H9 (cell line): ENCODE data around the gene DCST2. TPM values are rescaled to one million over a fixed set of nuclear protein-coding genes. Genes with fewer than 3 reads are reported as not detected.

ENCODE experiments used
- DNase-seq: peaks from one replicate; pipeline ENCODE4 v3.0.0-alpha.2; 2017
- H2AFZ ChIP-seq: one replicate; pipeline ENCODE4 v1.6.1; 2013; ENCODE audit warnings: mild to moderate bottlenecking, low read length, control low read depth, moderate library complexity
- H2AK5ac ChIP-seq: 2 replicates; pipeline ENCODE4 v1.6.1; 2013; ENCODE audit warnings: low read length, control low read depth, mixed read lengths; ENCODE audit not compliant: insufficient read length
- H2BK120ac ChIP-seq: one replicate; pipeline ENCODE4 v1.6.1; 2013; ENCODE audit warnings: low read depth, mild to moderate bottlenecking, low read length, control low read depth, inconsistent platforms; ENCODE audit not compliant: poor library complexity, severe bottlenecking
- H2BK12ac ChIP-seq: 2 replicates; pipeline ENCODE4 v1.6.1; 2013; ENCODE audit warnings: low read length, control low read depth, mixed read lengths, low read depth; ENCODE audit not compliant: insufficient read length
- H2BK15ac ChIP-seq: 2 replicates; pipeline ENCODE4 v1.6.1; 2013; ENCODE audit warnings: low read depth, low read length, control low read depth
- H2BK20ac ChIP-seq: one replicate; pipeline ENCODE4 v1.6.1; 2013; ENCODE audit warnings: low read depth, mild to moderate bottlenecking, low read length, control low read depth, inconsistent platforms; ENCODE audit not compliant: poor library complexity, severe bottlenecking
- H2BK5ac ChIP-seq: 2 replicates; pipeline ENCODE4 v1.6.1; 2013; ENCODE audit warnings: low read length, control low read depth, mixed read lengths; ENCODE audit not compliant: insufficient read length
- H3K14ac ChIP-seq: 2 replicates; pipeline ENCODE4 v1.6.1; 2013; ENCODE audit warnings: low read length, control low read depth; ENCODE audit not compliant: insufficient read depth
- H3K18ac ChIP-seq: 2 replicates; pipeline ENCODE4 v1.6.1; 2013; ENCODE audit warnings: low read depth, mild to moderate bottlenecking, mixed read lengths, low read length, control low read depth; ENCODE audit not compliant: insufficient read length
- H3K23ac ChIP-seq: 2 replicates; pipeline ENCODE4 v1.6.1; 2013; ENCODE audit warnings: low read length, control low read depth, mixed read lengths, low read depth; ENCODE audit not compliant: insufficient read length
- H3K23me2 ChIP-seq: 2 replicates; pipeline ENCODE4 v1.6.1; 2013; ENCODE audit warnings: low read depth, mild to moderate bottlenecking, mixed read lengths, low read length, control low read depth; ENCODE audit not compliant: insufficient read length, poor library complexity, severe bottlenecking
- H3K27ac ChIP-seq: 2 replicates; pipeline ENCODE4 v1.5.1; 2013; ENCODE audit warnings: low read length, control low read depth, mixed read lengths, low read depth; ENCODE audit not compliant: insufficient read length
- H3K27me3 ChIP-seq: 2 replicates; pipeline ENCODE4 v1.6.1; 2013; ENCODE audit warnings: low read length, control low read depth, inconsistent platforms; ENCODE audit not compliant: insufficient read depth
- H3K4ac ChIP-seq: 2 replicates; pipeline ENCODE4 v1.6.1; 2013; ENCODE audit warnings: low read depth, mild to moderate bottlenecking, control low read depth, inconsistent platforms, low read length, moderate library complexity
- H3K4me1 ChIP-seq: 2 replicates; pipeline ENCODE4 v1.6.1; 2013; ENCODE audit warnings: low read length, control low read depth, inconsistent platforms; ENCODE audit not compliant: insufficient read depth
- H3K4me2 ChIP-seq: 2 replicates; pipeline ENCODE4 v1.6.1; 2013; ENCODE audit warnings: low read length, control low read depth, mixed read lengths; ENCODE audit not compliant: insufficient read length, insufficient read depth
- H3K56ac ChIP-seq: 2 replicates; pipeline ENCODE4 v1.6.1; 2013; ENCODE audit warnings: low read depth, mild to moderate bottlenecking, mixed read lengths, low read length, control low read depth; ENCODE audit not compliant: insufficient read length
- H3K79me1 ChIP-seq: 2 replicates; pipeline ENCODE4 v1.6.1; 2013; ENCODE audit warnings: low read depth, mild to moderate bottlenecking, moderate library complexity, low read length, control low read depth, inconsistent platforms; ENCODE audit not compliant: insufficient read depth, poor library complexity, severe bottlenecking
- H3K79me2 ChIP-seq: 2 replicates; pipeline ENCODE4 v1.6.1; 2013; ENCODE audit warnings: low read length, control low read depth, inconsistent platforms; ENCODE audit not compliant: insufficient read depth
- H3K9ac ChIP-seq: 2 replicates; pipeline ENCODE4 v1.6.1; 2013; ENCODE audit warnings: low read length, control low read depth, mixed read lengths; ENCODE audit not compliant: insufficient read length; ENCODE audit errors: extremely low read depth
- H3K9me3 ChIP-seq: one replicate; pipeline ENCODE4 v1.6.1; 2013; ENCODE audit warnings: low read depth, low read length, inconsistent platforms; ENCODE audit not compliant: control insufficient read depth
- H3T11ph ChIP-seq: one replicate; pipeline ENCODE4 v1.6.1; 2013; ENCODE audit warnings: mild to moderate bottlenecking, low read length, control low read depth, inconsistent platforms
- H4K20me1 ChIP-seq: one replicate; pipeline ENCODE4 v1.6.1; 2013; ENCODE audit not compliant: control insufficient read depth, insufficient read length, insufficient read depth
- H4K5ac ChIP-seq: 2 replicates; pipeline ENCODE4 v1.6.1; 2013; ENCODE audit warnings: low read depth, mild to moderate bottlenecking, mixed read lengths, low read length, control low read depth; ENCODE audit not compliant: insufficient read length
- H4K8ac ChIP-seq: replicated peaks from 2 replicates; pipeline ENCODE4 v1.6.1; 2013; ENCODE audit warnings: low read length, control low read depth, mixed read lengths, low read depth; ENCODE audit not compliant: insufficient read length
- H4K91ac ChIP-seq: 2 replicates; pipeline ENCODE4 v1.6.1; 2013; ENCODE audit warnings: low read depth, mild to moderate bottlenecking, moderate library complexity, mixed read lengths, low read length, control low read depth; ENCODE audit not compliant: insufficient read length
- H3K27ac Mint-ChIP-seq, 3 experiments: 2 replicates in 2 of 3; 3 replicates in 1 of 3; pipeline ENCODE4 v1.8.0; 2020 to 2021; ENCODE audit warnings: mixed read lengths in 3 of 3, mild to moderate bottlenecking in 1 of 3, moderate library complexity in 1 of 3
- H3K27me3 Mint-ChIP-seq: 2 replicates; pipeline ENCODE4 v1.8.0; 2021; ENCODE audit warnings: low read depth, mild to moderate bottlenecking, moderate library complexity, mixed read lengths
- H3K36me3 Mint-ChIP-seq, 3 experiments: 2 replicates in 2 of 3; 3 replicates in 1 of 3; pipeline ENCODE4 v1.8.0; 2020 to 2021; ENCODE audit warnings: low read depth in 3 of 3, mixed read lengths in 3 of 3; ENCODE audit not compliant: insufficient read depth in 1 of 3
- H3K4me1 Mint-ChIP-seq, 2 experiments: 2 replicates each; pipeline ENCODE4 v1.8.0; 2020; ENCODE audit warnings: mixed read lengths in 2 of 2
- H3K4me3 Mint-ChIP-seq, 2 experiments: 2 replicates in 1 of 2; 3 replicates in 1 of 2; pipeline ENCODE4 v1.8.0; 2020 to 2021; ENCODE audit warnings: mild to moderate bottlenecking in 2 of 2, mixed read lengths in 2 of 2, moderate library complexity in 1 of 2
- H3K9me3 Mint-ChIP-seq, 2 experiments: 2 replicates in 1 of 2; 3 replicates in 1 of 2; pipeline ENCODE4 v1.8.0; 2020; ENCODE audit warnings: mild to moderate bottlenecking in 2 of 2, mixed read lengths in 2 of 2, moderate library complexity in 1 of 2
- WGBS: extraction: QIAGEN DNeasy Blood & Tissue Kit; methylation state at CpG from one replicate; pipeline ENCODE4 v1.1.7; 2013; ENCODE audit warnings: missing lambda C conversion rate, low lambda C conversion rate, mixed read lengths; ENCODE audit not compliant: insufficient read length; ENCODE audit errors: extremely low coverage; 5-methylcytosine and 5-hydroxymethylcytosine counted together
- total RNA-seq: library from RNA; stranded (reverse); gene quantifications from 2 replicates; pipeline ENCODE4 v1.2.1, GENCODE V29; 2021
- TF ChIP-seq, protein P1 (sequence below): fragments of 200-600 bp; sonication (generic); conservative IDR thresholded peaks from 3 replicates; pipeline ENCODE4 v1.8.0; 2021; ENCODE audit warnings: antibody characterized with exemption, mild to moderate bottlenecking

The DCST2 gene
- total RNA-seq, 1 experiment from 2014 or later: 0.35 TPM

DNA sequence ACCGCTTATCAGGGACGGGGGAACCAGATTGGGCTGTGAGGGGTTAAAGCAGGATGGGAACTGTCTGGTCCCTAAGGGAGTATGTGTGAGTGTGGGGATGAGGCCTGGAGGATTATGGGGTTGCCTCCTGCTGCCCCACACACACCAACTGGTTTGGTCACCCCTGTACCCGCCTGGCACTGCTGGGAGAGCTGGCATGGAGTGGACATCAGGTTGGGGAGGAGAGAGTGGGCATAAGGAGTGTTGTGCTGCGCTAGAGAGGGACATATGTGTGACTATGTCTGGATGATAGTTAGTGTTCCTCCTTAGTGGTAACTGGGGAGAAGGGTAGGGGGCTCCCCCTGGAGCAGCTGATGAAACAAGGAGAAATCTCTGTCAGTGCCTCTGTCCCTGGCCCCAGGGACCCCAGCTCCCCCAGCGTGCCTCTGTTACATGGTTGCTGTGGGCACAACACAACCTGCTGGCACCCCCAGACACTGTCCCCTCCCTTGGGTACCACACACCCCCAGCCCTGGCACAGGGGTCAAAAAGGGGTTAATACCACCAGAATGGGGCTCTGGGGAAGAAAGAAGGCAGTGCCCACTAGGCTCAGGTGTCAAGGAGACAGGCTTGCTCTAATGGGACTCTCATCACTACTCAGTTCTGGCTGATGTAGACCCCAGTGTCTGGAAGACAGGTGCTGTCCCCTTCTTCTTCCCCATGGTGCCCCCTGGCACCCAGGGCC is 29.1 kb downstream of the DCST2 start:
- H3K27ac ChIP-seq: no peak overlapping the region
- no peak overlapping the region for H4K91ac ChIP-seq
- H3K18ac ChIP-seq: peak overlapping the region; percentile 63
- no peak overlapping the region for H2BK12ac ChIP-seq
- no peak overlapping the region for H4K8ac ChIP-seq
- no CpG with 5 or more reads among the region's 5 CpGs for WGBS
- no peak overlapping the region for H2AFZ ChIP-seq
- Mint-ChIP-seq H3K27me3 (no peaks in the 10 kb centered on the region), H3K4me1 (peaks cover 37 to 45% of the 10 kb centered on the region in 2 experiments), H3K9me3 (no peaks in the 10 kb centered on the region; a peak in 1 of 5 replicates), H3K4me3 (peak overlapping the region; percentile 93 to 97), H3K27ac (peak overlapping the region; percentile 92 to 94 (median 92)), H3K36me3 (no peaks in the 10 kb centered on the region; a peak in 2 of 7 replicates)
- no peak overlapping the region for H3K4ac ChIP-seq
- H3K56ac ChIP-seq: no peak overlapping the region
- H3K27me3 ChIP-seq: no peaks in the 10 kb centered on the region
- H2BK5ac ChIP-seq: no peak overlapping the region
- peaks cover 5% of the 10 kb centered on the region; the same call in 1 of the 2 replicates for H3K4me1 ChIP-seq
- TF ChIP-seq, protein P1, sequence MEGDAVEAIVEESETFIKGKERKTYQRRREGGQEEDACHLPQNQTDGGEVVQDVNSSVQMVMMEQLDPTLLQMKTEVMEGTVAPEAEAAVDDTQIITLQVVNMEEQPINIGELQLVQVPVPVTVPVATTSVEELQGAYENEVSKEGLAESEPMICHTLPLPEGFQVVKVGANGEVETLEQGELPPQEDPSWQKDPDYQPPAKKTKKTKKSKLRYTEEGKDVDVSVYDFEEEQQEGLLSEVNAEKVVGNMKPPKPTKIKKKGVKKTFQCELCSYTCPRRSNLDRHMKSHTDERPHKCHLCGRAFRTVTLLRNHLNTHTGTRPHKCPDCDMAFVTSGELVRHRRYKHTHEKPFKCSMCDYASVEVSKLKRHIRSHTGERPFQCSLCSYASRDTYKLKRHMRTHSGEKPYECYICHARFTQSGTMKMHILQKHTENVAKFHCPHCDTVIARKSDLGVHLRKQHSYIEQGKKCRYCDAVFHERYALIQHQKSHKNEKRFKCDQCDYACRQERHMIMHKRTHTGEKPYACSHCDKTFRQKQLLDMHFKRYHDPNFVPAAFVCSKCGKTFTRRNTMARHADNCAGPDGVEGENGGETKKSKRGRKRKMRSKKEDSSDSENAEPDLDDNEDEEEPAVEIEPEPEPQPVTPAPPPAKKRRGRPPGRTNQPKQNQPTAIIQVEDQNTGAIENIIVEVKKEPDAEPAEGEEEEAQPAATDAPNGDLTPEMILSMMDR: no peak
- no peak overlapping the region for H2BK20ac ChIP-seq
- no peak overlapping the region for H2AK5ac ChIP-seq
- no peaks in the 10 kb centered on the region for H3K9me3 ChIP-seq
- H3K23me2 ChIP-seq: peaks cover 22% of the 10 kb centered on the region
- H2BK120ac ChIP-seq: no peak overlapping the region
- no peaks in the 10 kb centered on the region; the same call in 1 of the 2 replicates for H3K79me2 ChIP-seq
- H2BK15ac ChIP-seq: no peak overlapping the region
- H3K4me2 ChIP-seq: peak overlapping the region; percentile 74
- H3T11ph ChIP-seq: no peak overlapping the region
- peak overlapping the region; percentile 70 for H3K14ac ChIP-seq
- no peaks in the 10 kb centered on the region for H3K79me1 ChIP-seq
- H4K5ac ChIP-seq: no peak overlapping the region
- H3K23ac ChIP-seq: no peak overlapping the region
- peak; percentile 25 for DNase-seq
- H3K9ac ChIP-seq: no peak overlapping the region
- H4K20me1 ChIP-seq: no peaks in the 10 kb centered on the region
